DMS53 treated with DMSO at 0.1 percent for 48 hours (cell line): Measurements from ENCODE around the gene TNXB.
"Not testable (repeated sequence)": the region's sequence is repeated elsewhere in the genome, so short reads cannot be mapped to it uniquely, and the experiment has no call there.

ENCODE experiments used
- DNase-seq: peaks from one replicate; lab custom pipeline; 2025; ENCODE audit not compliant: unreplicated experiment; lab: John Stamatoyannopoulos, UW

The TNXB gene

DNA sequence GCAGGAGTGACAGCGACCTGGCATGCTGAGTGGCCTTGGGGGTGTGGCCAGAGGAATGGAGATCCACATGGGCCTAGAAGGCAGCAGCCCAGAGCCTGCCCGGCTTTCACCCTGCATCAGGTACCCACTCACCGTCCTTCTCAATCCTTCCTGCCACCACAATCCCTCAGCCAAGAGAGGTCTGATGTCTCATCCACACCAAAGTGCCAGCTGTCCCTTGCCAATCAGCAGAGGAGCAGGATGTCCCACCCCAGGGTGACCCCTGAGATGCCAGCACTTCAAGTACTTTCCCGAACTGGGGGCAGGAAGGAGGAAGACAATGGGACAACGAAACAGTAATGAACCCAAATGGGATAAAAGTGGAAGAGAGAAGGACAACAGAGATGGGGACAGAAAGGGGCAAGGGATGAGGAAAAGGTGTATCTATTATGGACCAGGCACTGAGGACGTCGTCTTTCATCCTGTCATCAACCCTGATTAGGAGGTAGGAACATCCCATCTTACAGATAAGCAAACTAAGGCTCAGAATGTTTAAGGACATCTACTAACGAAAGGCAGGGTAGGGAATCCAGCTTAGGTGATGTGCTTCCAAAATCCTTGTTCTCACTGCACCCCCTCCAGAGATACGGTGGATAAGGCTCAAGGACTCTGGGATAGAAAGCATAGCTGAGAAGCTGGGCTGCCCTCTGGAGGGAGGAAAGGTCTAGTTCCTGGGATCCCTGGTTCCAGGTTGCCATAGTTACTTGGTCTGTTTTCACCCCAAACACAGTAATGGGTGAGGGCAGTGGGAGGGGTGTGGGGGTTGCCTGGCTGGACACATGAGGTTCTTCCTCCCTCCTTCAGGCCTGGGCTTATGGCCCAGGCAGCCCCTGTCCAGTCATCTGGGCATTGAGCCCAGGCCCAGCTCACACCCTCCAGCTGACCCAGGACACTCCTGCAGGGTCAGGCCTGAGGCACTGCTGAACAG lies 4.5 kb upstream of the TNXB start:
- DNase-seq, result no peak

DNA sequence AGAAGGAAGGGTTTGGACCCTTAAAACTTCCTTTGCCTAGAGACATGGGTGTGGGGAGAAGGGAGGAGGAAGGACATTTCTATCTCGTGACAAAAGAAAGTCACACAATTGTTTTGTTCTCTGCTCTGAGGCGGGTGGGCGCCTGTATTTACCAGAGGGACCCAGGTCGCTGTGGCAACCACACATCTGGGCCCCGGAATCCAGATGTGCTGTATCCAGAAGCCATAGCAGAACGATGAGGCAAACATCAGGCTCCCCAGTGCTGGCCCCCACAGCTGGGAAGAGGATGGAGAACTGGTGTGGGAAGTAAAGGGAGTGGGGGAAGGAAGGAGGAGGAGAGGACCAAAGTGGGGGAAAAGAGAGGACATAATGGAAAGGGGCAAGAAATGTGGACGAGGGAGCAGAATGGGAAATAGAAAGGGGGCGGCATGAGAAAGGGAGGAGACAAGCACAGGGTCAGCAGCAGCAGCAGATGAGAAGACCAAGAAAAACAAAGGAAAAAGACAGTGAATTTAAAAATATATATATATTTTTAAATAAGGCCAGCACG lies 3.4 kb upstream of the TNXB start:
- no peak for DNase-seq

GRCh38 chr6:32111424-32112066 lies 2.4 kb upstream of the TNXB start:
- DNase-seq, result no peak

DNA sequence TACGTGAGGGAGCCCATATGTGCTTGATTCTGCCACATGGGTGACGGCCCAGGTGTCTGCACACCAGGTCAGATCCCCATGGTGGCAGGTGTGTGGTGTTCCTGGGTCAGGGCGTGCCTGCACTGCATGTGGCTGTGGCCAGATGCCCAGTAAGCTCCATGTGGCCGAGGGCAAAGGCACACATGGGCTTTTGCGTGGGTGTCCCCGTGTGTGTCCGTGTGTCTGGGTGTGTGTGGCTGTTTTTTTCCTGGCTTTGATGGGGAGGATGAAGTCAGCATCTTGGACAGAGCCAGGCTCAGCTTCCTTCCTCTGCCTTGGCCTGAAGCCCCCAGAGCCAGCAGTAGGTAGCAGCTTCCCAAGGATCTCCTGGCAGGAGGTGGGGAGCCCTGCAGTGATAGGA lies 1.5 kb upstream of the TNXB start:
- DNase-seq, result no peak

GRCh38 chr6:32109765-32110160 lies 625 bp upstream of the TNXB start:
- no peak for DNase-seq

DNA sequence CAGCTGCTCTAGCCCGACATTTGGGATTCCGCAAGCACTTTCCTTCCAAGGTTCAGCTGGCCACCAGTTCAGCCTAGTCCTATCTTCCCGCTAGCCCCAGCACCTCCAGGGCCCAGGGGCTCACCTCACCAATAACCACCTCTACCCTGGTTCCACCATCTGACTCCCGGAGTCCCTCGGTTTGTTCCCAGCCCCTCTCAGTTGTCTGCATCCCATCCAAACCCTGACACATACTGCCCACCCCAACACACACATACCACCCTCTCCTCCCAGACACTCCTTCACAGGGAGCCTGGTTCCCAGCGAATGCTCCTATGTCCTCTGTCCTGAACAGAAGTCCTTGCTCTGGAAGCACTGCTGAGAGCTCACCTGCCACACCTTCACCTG lies 418 bp downstream of the TNXB start:
- DNase-seq, result no peak

DNA sequence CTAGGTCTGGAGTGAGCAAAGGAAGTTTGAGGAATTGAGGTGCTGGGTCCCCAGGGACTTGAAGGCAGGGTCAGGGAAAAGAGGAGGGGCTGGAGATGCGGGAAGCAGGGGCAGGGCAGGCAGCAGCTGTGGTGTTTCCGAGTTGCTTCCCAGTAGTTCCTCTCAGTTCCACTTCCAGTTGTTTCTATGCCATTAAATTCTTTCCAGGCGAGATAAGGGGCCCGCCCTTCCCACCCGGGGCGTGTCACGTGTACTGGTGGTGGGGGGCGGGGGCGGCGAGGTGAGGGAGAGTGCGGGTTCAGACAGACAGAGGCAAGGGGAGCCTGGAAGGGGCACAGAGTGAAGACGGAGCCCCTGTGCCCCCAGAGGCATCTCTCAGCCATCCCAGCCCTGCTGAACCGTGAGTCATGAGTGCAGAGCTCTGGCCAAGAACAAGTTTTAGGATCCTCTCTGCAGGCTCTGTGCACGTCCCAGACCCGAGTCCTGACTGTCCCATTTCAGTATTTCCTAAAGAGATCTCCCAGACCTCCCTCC lies 977 bp downstream of the TNXB start:
- no peak for DNase-seq

GRCh38 chr6:32107406-32107805 lies 1.7 kb downstream of the TNXB start:
- DNase-seq, result no peak

- DNase-seq, result no peak
Measured at GRCh38 chr6:32105433-32105832, 3.7 kb downstream of the TNXB start.

GRCh38 chr6:32102255-32102654 lies 6.9 kb downstream of the TNXB start:
- no peak for DNase-seq

DNA sequence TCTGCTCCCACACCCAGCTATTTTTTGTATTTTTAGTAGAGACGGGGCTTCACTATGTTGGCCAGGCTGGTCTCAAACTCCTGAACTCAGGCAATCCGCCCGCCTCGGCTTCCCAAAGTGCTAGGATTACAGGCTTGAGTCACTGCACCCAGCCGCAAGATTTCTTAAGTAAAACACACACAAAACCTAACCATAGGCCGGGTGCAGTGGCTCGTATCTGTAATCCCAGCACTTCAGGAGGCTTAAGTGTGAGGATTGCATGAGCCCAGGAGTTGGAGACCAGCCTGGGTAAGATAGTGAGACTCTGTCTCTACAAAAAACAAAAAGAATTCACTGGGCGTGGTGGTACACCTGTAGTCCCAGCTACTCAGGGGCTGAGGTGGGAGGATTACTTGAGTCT lies 8.9 kb downstream of the TNXB start:
- not testable (repeated sequence) for DNase-seq

GRCh38 chr6:32097364-32097763 lies 11.8 kb downstream of the TNXB start:
- no peak for DNase-seq

DNA sequence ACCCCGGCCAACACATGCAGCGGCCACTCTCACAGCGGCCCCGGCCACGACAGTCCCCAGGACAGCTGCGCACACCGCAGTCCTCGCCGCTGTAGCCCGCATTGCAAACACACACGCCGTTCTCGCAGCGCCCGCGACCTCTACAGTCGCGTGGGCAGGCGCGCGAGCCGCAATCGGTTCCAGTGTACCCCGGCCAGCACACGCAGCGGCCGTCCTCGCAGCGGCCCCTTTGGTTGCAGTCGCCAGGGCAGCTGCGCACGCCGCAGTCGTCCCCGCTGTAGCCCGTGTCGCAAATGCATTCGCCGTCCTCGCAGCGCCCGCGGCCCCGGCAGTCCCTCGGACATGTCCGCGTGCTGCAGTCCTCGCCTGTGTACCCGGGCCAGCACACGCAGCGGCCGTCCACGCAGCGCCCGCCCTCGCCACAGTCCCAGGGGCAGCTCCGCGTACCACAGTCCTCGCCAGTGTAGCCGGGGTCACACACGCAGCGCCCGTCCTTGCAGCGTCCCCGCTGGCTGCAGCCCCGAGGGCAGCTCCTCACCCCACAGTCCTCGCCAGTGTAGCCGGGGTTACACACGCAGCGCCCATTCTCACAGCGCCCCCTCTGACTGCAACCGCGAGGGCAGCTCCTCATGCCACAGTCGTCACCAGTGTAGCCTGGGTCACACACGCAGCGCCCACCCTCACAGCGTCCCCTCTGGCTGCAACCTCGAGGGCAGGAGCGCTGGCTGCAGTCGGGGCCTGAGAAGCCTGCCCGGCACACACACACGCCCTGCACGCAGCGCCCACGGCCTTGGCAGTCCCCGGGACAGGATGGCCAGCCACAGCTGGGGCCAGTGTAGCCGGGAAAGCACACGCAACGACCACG lies 12.5 kb downstream of the TNXB start:
- DNase-seq, result no peak

DNA sequence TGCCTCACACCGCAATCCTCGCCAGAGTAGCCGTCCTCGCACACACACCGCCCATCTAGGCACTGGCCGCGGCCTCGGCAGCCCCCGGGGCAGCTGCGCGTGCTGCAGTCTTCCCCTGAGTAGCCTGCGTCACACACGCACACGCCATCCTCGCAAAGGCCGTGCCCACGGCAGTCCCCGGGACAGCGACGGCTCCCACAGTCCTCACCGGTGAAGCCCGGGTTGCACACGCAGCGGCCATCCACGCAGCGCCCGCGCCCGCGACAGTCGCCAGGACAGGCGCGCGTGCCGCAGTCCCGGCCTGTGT lies 13.1 kb downstream of the TNXB start:
- DNase-seq, result no peak

GRCh38 chr6:32095338-32096086 lies 13.6 kb downstream of the TNXB start:
- DNase-seq, result no peak

GRCh38 chr6:32092760-32093497 lies 16.2 kb downstream of the TNXB start:
- peak; percentile 17 for DNase-seq

- no peak for DNase-seq
Measured at GRCh38 chr6:32089082-32089828, 19.9 kb downstream of the TNXB start.

DNA sequence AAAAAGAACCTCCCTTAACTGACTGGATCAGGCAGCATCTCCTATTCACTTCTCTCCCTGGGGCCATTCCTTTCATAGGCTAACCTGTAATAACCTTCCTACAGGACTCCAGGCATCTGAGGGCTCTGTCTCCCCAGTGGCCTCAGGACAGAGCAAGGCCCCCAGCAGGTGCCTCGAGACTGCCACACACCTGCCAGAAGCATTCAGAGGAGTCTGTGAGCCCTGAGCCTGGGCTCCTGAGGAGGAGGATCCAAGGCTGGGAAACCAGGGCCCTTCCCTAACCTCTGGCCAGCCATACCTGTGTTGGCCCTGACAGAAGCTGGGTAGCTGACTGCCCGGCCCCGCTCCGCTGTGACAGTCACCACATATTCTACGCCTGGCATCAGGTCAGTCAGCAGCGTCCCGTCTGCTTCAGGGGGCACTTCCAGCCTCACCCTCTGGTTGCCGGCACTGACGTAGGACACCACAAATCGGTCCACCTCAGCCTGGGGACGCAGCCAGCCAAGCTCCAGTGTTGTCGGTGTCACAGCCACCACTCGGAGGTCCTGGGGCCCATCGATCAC lies 20.6 kb downstream of the TNXB start:
- DNase-seq, result no peak
